Stimulated activated CD8-positive, alpha-beta memory T cell treated with anti-CD3 and anti-CD28 coated beads, Interleukin-12 subunit alpha, Interleukin-12 subunit beta, amount 100 ng/mL, for 1 hour (primary cell): ENCODE measurements around the gene PAGE2B.
A peak's percentile ranks its signal among the peaks of the same experiment; 100 is the strongest.
"Not testable (repeated sequence)": the region's sequence is repeated elsewhere in the genome, so short reads cannot be mapped to it uniquely, and the experiment has no call there.

Source experiments
- DNase-seq: peaks from one replicate; pipeline ENCODE4 v3.0.0-alpha.2; 2020; ENCODE audit warnings: low read depth

Gene PAGE2B

GRCh38 chrX:55074851-55075467 is at the start of gene PAGE2B:
TSS of gene PAGE2B (plus strand) at chrX:55075030. CDS start at chrX:55076042, 1,012 bp downstream.
- no peak for DNase-seq

GRCh38 chrX:55026143-55026542 is 48.7 kb upstream of the PAGE2B start:
- DNase-seq, result no peak

- DNase-seq, result no peak
Measured at GRCh38 chrX:55026840-55027239, 48.0 kb upstream of the PAGE2B start.

GRCh38 chrX:55028040-55028439 is 46.8 kb upstream of the PAGE2B start:
- DNase-seq, result no peak

GRCh38 chrX:55028611-55029010 is 46.2 kb upstream of the PAGE2B start:
- no peak for DNase-seq

GRCh38 chrX:55029291-55029690 is 45.5 kb upstream of the PAGE2B start:
- DNase-seq, result no peak

- no peak for DNase-seq
Measured at GRCh38 chrX:55030271-55031205, 44.3 kb upstream of the PAGE2B start, which contains the start of gene ALAS2. TSS of gene ALAS2 (minus strand) at chrX:55030977. CDS start at chrX:55026000, 4,977 bp downstream.

GRCh38 chrX:55033429-55033828 is 41.4 kb upstream of the PAGE2B start:
- DNase-seq, result no peak

- no peak for DNase-seq
Measured at GRCh38 chrX:55039471-55039870, 35.4 kb upstream of the PAGE2B start.

GRCh38 chrX:55041514-55041913 is 33.3 kb upstream of the PAGE2B start:
- no peak for DNase-seq

GRCh38 chrX:55050599-55050998 is 24.2 kb upstream of the PAGE2B start:
- DNase-seq, result not testable (repeated sequence)

GRCh38 chrX:55056820-55057674 is 17.8 kb upstream of the PAGE2B start:
- peak; percentile 2 for DNase-seq

- no peak for DNase-seq
Measured at GRCh38 chrX:55057675-55058249, 17.1 kb upstream of the PAGE2B start.

- DNase-seq, result not testable (repeated sequence)
Measured at GRCh38 chrX:55067180-55067579, 7.7 kb upstream of the PAGE2B start.

GRCh38 chrX:55072286-55072685 is 2.5 kb upstream of the PAGE2B start:
- DNase-seq, result no peak

GRCh38 chrX:55088795-55089489 is 14.1 kb downstream of the PAGE2B start, which contains the start of gene PAGE2:
TSS of gene PAGE2 (plus strand) at chrX:55089018. CDS start at chrX:55090021, 1,003 bp downstream.
- DNase-seq, result no peak

GRCh38 chrX:55098691-55099090 is 23.9 kb downstream of the PAGE2B start:
- no peak for DNase-seq

GRCh38 chrX:55099162-55099561 is 24.3 kb downstream of the PAGE2B start:
- DNase-seq, result no peak

GRCh38 chrX:55102754-55103153 is 27.9 kb downstream of the PAGE2B start:
- DNase-seq, result no peak

GRCh38 chrX:55107262-55107661 is 32.4 kb downstream of the PAGE2B start:
- DNase-seq, result no peak

GRCh38 chrX:55107911-55108310 is 33.1 kb downstream of the PAGE2B start:
- no peak for DNase-seq
